Dendritic cell treated with granulocyte-macrophage colony-stimulating factor and Interleukin-4, amounts not matched to agents 40 ng/mL and 50 ng/mL, for 4 days (primary cell): ENCODE results near the gene NBEAL2.

Experiments used
- H3K27ac Mint-ChIP-seq: one replicate; pipeline ENCODE4 v1.8.0; 2022; ENCODE audit warnings: mild to moderate bottlenecking, mixed read lengths
- H3K27me3 Mint-ChIP-seq: one replicate; pipeline ENCODE4 v1.8.0; 2022; ENCODE audit warnings: mild to moderate bottlenecking, mixed read lengths
- H3K36me3 Mint-ChIP-seq: one replicate; pipeline ENCODE4 v1.8.0; 2022; ENCODE audit warnings: low read depth, mixed read lengths
- H3K4me1 Mint-ChIP-seq: one replicate; pipeline ENCODE4 v1.8.0; 2022; ENCODE audit warnings: low read depth, mixed read lengths
- H3K4me3 Mint-ChIP-seq: one replicate; pipeline ENCODE4 v1.8.0; 2022; ENCODE audit warnings: mild to moderate bottlenecking, moderate library complexity, mixed read lengths
- H3K9me3 Mint-ChIP-seq: one replicate; pipeline ENCODE4 v1.8.0; 2022; ENCODE audit warnings: mixed read lengths
- intact Hi-C: fragments of 100-400 bp; cut with micrococcal nuclease; formaldehyde crosslinking; loops from one replicate; pipeline ENCODE4 v1.15.0; 2022

NBEAL2 gene

GRCh38 chr3:46979958-46980497, 562 bp downstream of the NBEAL2 start:
- Mint-ChIP-seq H3K36me3 (peaks cover 23% of the 10 kb centered on the region), H3K9me3 (no peaks in the 10 kb centered on the region), H3K27ac (peak overlapping the region; percentile 78), H3K27me3 (no peaks in the 10 kb centered on the region), H3K4me1 (peaks cover 73% of the 10 kb centered on the region), H3K4me3 (peak overlapping the region; percentile 85)
- intact Hi-C loops, result loop anchor here (1.0 to 5.0 kb wide), 2 partner anchors 29 to 53 kb away; no protein-coding TSS in a partner anchor

DNA sequence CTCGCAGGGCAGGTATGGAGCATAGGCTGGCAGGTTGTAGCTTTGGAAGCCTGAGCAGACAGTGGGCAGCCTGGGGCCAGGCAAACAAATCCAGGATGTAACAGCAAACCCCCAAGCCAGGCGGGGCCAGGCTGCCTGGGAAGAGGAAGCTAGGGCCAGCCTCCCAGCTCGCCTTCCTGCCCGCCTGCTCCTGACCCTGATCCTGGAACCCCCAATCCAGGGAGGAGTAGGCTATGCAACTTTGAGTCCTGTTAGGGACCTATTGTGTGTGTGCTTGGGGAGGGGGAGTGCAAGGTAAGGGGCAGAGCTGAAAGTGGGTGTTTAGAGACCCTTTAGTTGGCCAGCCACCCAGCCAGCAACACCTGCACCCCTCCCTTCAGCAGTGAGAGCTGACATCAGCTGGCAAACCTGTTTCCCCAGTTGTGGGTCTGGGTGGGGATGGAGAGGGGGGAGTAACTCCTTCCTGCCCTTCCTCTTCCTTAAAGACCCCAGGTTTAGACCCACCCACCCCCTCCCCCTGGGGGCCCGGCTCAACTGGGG, 2.5 kb downstream of the NBEAL2 start:
- H3K4me1 Mint-ChIP-seq, result peaks cover 89% of the 10 kb centered on the region
- H3K9me3 Mint-ChIP-seq, result no peaks in the 10 kb centered on the region
- H3K27ac Mint-ChIP-seq, result peak overlapping the region; percentile 39
- no peaks in the 10 kb centered on the region for H3K27me3 Mint-ChIP-seq
- H3K36me3 Mint-ChIP-seq, result peaks cover 18% of the 10 kb centered on the region
- intact Hi-C loops, result no loop called here
- peak overlapping the region; percentile 51 for H3K4me3 Mint-ChIP-seq

DNA sequence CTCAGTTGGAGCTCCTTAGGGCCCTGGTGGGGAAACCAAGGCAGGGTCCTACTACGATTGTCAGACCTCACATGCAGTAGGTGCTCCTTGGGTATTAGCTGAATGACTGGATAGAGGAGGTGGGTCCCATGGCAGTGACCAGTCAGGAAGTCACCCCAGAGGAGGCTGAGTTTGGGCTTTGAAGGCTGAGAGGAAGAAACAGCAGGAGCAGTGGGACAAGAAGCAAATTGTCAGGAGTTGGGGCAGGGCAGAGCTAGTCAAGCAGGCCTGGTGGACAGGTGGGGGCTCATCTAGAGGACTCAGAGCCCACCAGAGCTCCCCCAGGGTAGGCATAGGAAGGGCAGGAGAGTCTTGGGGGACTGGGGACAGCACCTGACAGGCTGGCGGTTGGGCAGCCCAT, 3.1 kb downstream of the NBEAL2 start:
- H3K4me3 Mint-ChIP-seq, result no peak overlapping the region
- peak overlapping the region; percentile 39 for H3K27ac Mint-ChIP-seq
- peaks cover 89% of the 10 kb centered on the region for H3K4me1 Mint-ChIP-seq
- peaks cover 18% of the 10 kb centered on the region for H3K36me3 Mint-ChIP-seq
- intact Hi-C loops, result no loop called here
- H3K9me3 Mint-ChIP-seq, result no peaks in the 10 kb centered on the region
- H3K27me3 Mint-ChIP-seq, result no peaks in the 10 kb centered on the region

DNA sequence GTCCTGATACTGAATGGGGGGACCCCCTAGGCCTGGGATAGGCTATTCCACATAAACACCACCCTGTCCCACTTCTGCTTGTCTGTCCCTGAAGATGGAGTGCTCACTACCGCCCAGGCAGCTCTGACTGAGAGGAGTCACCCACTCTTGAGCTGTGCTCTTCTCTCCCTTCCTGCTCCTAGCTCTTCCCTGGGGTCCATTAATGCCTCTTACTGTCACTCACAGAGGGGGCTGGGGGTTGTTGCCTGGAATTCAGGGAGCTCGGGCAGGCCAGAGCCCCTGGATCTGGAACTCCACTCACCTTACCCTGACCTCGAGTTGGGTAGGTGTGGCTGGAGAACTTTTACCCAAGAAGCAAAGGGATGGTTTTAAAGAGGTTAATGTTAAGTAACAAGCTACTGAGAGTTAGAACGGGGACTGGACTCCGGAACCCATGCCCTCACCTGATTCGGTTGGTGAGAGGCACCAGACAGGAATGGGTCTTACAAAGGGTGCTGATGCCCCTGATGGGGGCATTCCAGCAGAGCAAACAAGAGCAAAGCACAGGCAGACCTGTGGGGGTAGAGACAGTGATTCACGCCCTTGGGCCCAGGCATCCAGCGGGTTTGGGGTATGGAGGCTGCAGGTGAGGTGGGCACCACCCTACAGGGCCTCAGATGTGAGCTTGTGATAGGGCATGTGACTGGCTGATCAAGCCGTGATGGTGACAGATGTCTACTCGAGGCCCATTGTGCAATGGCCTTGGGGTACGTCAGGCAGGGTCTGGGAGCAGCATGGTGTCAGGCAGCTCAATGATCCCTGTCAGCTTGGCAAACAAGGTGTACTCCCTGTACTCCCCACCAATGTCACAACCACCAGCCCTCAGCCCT, 5.4 kb downstream of the NBEAL2 start:
- Mint-ChIP-seq H3K4me3 (no peak overlapping the region), H3K9me3 (no peaks in the 10 kb centered on the region), H3K36me3 (peaks cover 23% of the 10 kb centered on the region), H3K27ac (no peak overlapping the region), H3K4me1 (peaks cover 96% of the 10 kb centered on the region), H3K27me3 (no peaks in the 10 kb centered on the region)
- intact Hi-C loops, result no loop called here

GRCh38 chr3:46985588-46985987, 6.1 kb downstream of the NBEAL2 start:
- H3K27ac Mint-ChIP-seq, result peak overlapping the region; percentile 21
- H3K36me3 Mint-ChIP-seq, result peaks cover 31% of the 10 kb centered on the region
- H3K4me1 Mint-ChIP-seq, result peaks cover 97% of the 10 kb centered on the region
- no peaks in the 10 kb centered on the region for H3K27me3 Mint-ChIP-seq
- intact Hi-C loops, result no loop called here
- H3K4me3 Mint-ChIP-seq, result no peak overlapping the region
- no peaks in the 10 kb centered on the region for H3K9me3 Mint-ChIP-seq

DNA sequence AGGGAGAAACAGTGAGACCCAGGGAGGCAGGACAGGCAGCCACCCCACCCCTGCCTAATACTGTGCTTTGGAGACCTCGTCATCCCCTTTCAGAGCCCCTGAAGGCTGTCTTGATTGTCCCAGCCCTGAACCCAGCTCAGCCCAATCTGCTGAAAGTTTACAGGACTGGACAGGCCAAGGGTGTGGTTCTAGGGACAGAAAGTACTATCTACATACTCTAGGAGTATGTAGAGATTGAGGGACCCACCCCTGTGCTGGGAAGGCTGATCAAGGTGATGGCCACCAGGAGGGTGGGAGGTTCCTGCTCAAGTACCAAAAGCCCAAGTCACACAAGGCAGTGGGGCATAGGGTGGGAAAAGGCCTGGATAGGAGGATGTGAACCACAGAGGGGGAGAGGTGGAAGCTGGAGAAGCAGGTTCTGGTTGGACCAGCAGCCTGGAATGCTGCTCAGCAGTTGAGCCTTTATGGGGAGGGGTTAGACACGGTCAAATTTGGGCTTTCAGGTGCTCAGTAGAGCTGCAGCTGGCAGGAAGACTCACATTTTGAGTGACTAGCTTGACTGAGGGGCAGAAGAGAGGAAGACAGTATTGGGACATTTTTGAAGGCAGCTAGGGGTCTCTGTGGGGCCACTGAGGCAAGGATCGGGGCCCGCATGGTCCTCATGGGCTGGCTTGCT, 6.7 kb downstream of the NBEAL2 start:
- H3K36me3 Mint-ChIP-seq, result peaks cover 35% of the 10 kb centered on the region
- intact Hi-C loops, result no loop called here

GRCh38 chr3:46986782-46987310, 7.4 kb downstream of the NBEAL2 start:
- H3K27ac Mint-ChIP-seq, result peak overlapping the region; percentile 78
- H3K27me3 Mint-ChIP-seq, result no peaks in the 10 kb centered on the region
- intact Hi-C loops, result no loop called here
- H3K4me1 Mint-ChIP-seq, result peaks cover 100% of the 10 kb centered on the region
- no peaks in the 10 kb centered on the region for H3K9me3 Mint-ChIP-seq
- H3K4me3 Mint-ChIP-seq, result no peak overlapping the region
- peaks cover 41% of the 10 kb centered on the region for H3K36me3 Mint-ChIP-seq

More for the DNA sequence above, 6.7 kb downstream of the NBEAL2 start:
- peak overlapping the region; percentile 21 for H3K27ac Mint-ChIP-seq
- peaks cover 100% of the 10 kb centered on the region for H3K4me1 Mint-ChIP-seq
- H3K9me3 Mint-ChIP-seq, result no peaks in the 10 kb centered on the region
- H3K4me3 Mint-ChIP-seq, result no peak overlapping the region
- H3K27me3 Mint-ChIP-seq, result no peaks in the 10 kb centered on the region

GRCh38 chr3:46987319-46987742, 7.9 kb downstream of the NBEAL2 start:
- H3K4me1 Mint-ChIP-seq, result peaks cover 100% of the 10 kb centered on the region
- intact Hi-C loops, result no loop called here
- peak overlapping the region; percentile 78 for H3K27ac Mint-ChIP-seq
- H3K36me3 Mint-ChIP-seq, result peaks cover 44% of the 10 kb centered on the region
- no peaks in the 10 kb centered on the region for H3K27me3 Mint-ChIP-seq
- no peak overlapping the region for H3K4me3 Mint-ChIP-seq
- H3K9me3 Mint-ChIP-seq, result no peaks in the 10 kb centered on the region

- Mint-ChIP-seq H3K9me3 (no peaks in the 10 kb centered on the region), H3K27ac (peak overlapping the region; percentile 78), H3K4me1 (peaks cover 100% of the 10 kb centered on the region), H3K4me3 (peak overlapping the region; percentile 62), H3K27me3 (no peaks in the 10 kb centered on the region), H3K36me3 (peaks cover 49% of the 10 kb centered on the region)
- intact Hi-C loops, result no loop called here
Observed at GRCh38 chr3:46987743-46988401, 8.4 kb downstream of the NBEAL2 start.

DNA sequence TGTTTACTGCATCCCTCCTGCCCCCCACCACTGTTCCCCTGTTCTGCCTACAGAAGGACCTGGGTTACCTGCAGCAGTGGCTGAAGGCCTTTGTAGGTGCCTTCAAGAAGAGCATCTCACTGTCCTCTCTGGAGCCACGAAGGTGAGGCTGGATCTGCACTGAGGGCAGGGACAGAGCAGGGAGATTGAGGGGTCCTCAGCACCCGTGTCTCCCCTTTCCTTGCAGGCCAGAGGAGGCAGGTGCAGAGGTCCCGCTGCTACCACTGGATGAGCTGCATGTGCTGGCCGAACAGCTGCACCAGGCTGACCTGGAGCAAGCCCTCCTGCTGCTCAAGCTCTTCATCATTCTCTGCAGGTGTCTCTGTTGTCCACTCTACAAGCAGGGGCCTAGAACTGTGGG, 9.2 kb downstream of the NBEAL2 start:
- H3K27ac Mint-ChIP-seq, result peak overlapping the region; percentile 78
- no peak overlapping the region for H3K4me3 Mint-ChIP-seq
- peaks cover 94% of the 10 kb centered on the region for H3K4me1 Mint-ChIP-seq
- H3K27me3 Mint-ChIP-seq, result no peaks in the 10 kb centered on the region
- H3K9me3 Mint-ChIP-seq, result no peaks in the 10 kb centered on the region
- H3K36me3 Mint-ChIP-seq, result peaks cover 52% of the 10 kb centered on the region
- intact Hi-C loops, result no loop called here

DNA sequence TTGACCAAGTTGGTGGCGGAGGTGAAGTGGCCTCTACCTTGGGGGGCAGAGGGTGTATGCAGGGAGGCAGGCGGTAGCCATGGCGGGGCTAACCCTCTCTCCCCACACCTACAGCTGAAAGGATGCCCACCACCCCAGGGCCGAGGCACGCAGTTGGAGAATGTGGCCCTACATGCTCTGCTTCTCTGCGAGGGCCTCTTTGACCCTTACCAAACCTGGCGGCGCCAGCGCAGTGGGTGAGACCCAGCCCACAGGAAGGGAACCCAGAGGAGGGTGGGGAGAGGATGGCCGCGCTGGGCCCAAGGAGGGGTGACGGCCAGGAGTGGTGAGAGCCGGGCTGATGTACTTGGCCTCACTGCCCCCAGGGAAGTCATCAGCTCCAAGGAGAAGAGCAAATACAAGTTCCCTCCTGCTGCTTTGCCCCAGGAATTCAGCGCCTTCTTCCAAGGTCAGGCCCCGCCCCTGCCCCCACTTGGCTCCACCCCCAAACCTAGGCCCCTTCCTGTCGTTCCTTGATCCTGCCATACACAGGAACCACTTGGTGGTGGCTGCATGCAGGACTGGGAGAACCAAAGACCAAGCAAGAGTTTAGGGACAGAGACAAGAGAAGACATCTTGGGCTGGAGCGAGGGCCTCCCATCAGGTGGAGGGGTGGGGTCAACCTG, 9.8 kb downstream of the NBEAL2 start:
- H3K9me3 Mint-ChIP-seq, result no peaks in the 10 kb centered on the region
- H3K4me3 Mint-ChIP-seq, result no peak overlapping the region
- peaks cover 59% of the 10 kb centered on the region for H3K36me3 Mint-ChIP-seq
- intact Hi-C loops, result no loop called here
- H3K27ac Mint-ChIP-seq, result peak overlapping the region; percentile 80
- H3K4me1 Mint-ChIP-seq, result peaks cover 88% of the 10 kb centered on the region
- H3K27me3 Mint-ChIP-seq, result no peaks in the 10 kb centered on the region

DNA sequence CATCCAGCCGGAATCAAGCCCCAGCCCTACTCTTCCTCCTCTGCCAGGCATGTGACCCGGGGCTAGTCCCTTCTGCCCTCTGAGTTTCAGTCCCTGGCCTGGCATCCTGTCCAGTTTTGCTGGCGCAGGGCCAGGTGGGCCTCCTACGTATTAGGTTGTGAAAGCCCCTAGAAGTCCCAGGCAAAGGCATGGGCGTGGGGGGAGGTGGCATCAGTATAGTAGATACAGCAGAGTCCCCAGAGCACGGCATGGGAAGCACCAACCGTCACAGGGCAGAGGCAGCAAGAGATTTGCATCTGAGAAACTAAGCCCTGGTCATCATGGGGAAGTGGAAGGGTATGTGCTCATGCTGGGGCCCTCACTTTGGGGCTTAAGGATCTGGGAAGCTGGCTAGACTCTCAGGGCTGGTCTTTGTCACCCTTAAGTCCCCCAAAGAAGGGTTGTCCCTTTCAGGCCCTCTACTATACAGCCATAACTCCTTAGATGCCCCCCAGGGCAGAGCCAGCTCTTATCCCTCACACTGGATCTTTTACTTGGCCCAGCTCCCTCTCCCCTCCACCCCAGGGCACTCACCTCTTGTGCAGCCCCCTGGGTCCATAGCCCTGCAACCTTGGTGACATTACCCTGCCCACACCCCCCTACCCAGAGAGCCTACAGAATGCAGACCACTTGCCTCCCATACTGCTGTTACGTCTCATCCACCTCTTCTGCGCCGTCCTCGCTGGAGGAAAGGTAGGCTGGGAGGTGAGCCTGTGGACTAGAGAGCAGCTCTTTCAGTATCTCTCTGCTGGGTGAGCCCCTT, 11.3 kb downstream of the NBEAL2 start:
- intact Hi-C loops, result loop anchor here (10.0 kb wide), 1 partner anchor 286 kb away; the partner anchor contains the start of gene TMIE
- H3K27ac Mint-ChIP-seq, result peak overlapping the region; percentile 80
- peak overlapping the region; percentile 41 for H3K4me3 Mint-ChIP-seq
- H3K4me1 Mint-ChIP-seq, result peaks cover 73% of the 10 kb centered on the region
- H3K36me3 Mint-ChIP-seq, result peaks cover 63% of the 10 kb centered on the region
- H3K9me3 Mint-ChIP-seq, result no peaks in the 10 kb centered on the region
- no peaks in the 10 kb centered on the region for H3K27me3 Mint-ChIP-seq
